MM.1S (cell line): ENCODE results near the gene MCM7.

ENCODE experiments used
- CTCF ChIP-seq: fragments of 300-600 bp; sonication (generic); IDR thresholded peaks from 2 replicates; pipeline ENCODE4 v1.5.1; 2016; ENCODE audit warnings: antibody characterized with exemption, low read length, mixed read lengths
- EZH2 ChIP-seq: fragments of 300-600 bp; sonication (generic); optimal IDR thresholded peaks from 2 replicates; pipeline ENCODE3; 2017; ENCODE audit warnings: low read depth, mild to moderate bottlenecking, antibody characterized with exemption, low read length, mixed read lengths

GRCh38 chr7:100124301-100125230 lies 23.4 kb upstream of the MCM7 start:
- TF ChIP-seq CTCF (no peak), EZH2 (no peak)
